ENCODE measurements around the gene ACTRT2.

ACTRT2 gene

DNA sequence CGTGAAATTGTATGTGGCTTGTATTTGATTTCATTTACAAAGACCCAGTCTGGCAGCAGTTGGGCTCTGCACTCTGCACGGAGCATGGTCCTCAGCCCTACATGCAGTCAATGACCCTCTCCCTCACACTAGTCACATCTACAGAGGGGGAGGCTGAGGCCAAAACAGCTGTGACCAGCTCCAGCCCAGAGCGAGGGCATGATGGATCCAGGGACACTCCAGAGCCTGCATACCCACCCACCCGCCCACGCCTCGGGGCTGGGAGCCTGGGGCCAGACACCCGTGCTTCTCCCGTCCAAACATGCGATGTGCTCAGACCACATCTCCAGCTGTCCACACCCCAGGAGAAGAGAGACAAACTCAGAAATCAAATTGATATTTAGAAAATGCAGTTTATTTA, 33.8 kb downstream of the ACTRT2 start:
- no peak for DNase-seq (ENCODE audit: low read depth)

DNA sequence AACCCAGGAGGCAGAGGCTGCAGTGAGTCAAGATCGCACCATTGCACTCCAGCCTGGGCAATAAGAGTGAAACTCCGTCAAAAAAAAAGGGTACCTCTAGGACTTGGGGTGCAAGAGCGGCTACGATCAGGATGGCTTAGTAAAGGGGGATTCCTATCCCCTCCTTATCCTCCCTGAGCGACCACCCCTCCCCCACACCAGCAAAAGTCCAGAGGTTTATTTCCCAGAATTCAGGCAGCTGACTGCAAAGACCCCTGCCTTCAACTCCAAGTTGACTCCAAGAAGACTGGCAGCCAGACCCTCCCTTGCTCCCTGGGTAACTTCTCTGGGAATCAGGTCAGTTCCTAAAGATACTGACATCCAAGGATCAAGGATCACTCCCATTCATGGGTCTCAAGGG, 35.4 kb downstream of the ACTRT2 start:
- DNase-seq (ENCODE audit: low read depth) = no peak

DNA sequence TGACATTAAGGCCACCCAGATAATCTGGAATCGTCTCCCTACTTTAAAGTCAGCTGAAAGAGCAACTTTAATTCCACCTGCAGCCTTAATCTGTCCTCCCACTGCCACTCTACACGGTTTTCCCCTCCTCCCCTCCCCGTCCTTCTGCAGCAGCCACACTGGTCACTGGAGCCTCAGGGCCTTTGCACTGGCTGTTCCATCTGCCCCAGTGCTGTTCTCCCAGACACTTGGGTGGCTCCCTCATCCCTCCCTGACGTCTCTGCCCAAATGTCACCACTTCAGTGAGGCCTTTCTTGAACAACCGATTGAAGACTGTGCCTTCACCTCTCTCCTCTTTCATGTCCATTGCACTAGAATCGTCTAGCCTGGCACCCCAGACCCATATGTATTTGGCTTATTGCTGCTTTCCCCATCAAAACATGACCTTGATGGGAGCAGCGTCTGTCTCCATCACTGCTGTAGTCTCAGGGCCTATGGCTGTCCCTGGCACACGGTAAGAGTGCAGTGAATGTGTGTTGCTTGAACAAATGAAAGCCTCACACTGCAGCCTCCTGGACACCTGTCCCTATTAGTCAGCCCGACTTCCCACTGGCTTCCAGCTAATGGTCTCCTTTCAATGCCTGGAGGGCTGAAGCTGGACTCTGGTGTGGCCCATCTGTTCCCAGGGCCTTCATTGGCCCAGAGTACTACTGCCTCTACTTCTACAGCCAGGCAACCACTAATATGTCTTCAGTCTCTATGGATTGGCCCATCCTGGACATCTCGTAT, 37.2 kb downstream of the ACTRT2 start:
- no peak for DNase-seq (ENCODE audit: low read depth)

DNA sequence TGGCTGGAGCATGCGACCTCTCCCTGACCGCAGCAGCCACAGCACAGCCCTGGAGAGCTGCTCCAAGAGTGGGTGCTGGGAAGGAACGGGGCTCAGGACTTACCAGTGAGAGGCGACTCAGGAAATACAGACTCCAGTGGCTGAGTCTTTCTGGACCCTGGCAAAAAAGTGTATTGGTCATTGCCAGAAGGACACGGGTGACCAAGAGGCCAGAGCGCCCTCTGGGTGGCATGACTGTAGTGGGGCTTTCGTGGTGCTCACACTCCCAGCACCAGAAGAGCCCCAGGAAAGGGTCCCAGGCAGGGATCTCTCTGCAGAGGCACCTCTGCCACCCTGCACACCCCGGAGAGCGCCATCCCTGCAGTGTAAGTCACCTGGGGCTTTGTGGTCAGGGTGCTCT, 38.9 kb downstream of the ACTRT2 start:
- DNase-seq (ENCODE audit: low read depth) = no peak

DNA sequence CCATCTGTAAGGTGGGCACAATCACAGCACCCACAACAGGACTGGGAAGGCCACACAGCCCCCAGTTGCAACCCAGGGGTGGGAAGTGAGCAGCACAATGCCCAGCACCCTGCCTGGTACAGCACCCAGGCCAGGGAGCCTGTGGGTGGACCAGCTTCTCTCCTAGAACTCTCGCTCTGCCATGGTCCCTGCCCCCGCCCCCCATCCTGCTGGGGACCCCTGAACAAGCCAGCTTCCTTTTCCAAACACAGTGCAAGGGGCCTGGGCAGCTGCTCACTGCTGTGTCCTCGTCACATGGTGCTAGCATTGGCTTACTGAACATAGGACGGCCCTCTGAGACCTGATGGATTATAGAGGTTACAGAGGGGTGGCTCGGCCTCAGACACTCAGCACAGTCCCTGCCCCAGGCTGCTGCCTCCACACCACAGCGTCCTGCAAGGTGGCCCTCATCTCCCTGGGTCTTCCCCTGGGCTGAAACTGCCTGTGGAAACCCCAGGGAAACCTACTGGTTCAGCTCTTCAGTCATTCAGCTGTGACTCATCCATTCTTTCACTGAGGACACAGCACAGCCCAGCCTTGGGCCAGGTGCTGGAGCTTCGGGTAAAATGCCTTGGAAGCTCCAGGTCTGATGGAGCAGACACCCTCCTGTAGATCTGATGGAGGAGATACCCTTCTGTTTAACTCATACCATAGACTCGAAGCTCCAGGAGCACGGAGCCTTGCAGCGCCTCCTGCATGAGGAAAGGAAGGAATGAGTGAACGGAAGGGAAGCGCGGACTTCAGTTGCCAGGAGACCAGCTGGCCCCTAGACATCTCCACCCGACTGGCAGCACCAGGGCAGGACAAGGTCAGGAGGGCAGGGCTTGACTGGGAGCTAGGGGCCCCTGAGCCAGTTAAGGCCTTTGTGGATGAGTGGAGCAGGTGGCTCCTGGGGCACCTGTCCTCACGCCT, 39.6 kb downstream of the ACTRT2 start:
- DNase-seq (ENCODE audit: low read depth) = no peak

DNA sequence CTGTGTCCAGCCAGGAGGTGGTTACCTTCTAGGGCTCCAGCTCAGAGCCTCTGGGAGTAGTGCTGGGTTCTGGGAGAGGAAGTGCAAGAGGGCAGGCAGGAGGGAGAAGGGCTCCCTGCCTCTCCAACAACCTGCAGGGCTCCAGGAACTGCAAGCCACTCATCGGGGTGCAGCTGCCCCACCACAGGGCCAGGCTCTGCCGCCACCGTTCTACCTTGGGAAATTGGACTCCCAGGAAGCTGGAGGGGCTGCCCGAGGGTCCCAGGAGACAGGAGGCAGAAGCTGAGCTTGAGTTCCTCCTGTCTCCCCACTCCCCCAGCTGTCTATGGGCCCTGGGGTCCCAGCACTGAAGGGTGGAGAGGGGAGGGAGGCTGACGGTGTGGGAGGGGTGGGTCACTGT, 40.3 kb downstream of the ACTRT2 start:
- DNase-seq (ENCODE audit: low read depth) = no peak

DNA sequence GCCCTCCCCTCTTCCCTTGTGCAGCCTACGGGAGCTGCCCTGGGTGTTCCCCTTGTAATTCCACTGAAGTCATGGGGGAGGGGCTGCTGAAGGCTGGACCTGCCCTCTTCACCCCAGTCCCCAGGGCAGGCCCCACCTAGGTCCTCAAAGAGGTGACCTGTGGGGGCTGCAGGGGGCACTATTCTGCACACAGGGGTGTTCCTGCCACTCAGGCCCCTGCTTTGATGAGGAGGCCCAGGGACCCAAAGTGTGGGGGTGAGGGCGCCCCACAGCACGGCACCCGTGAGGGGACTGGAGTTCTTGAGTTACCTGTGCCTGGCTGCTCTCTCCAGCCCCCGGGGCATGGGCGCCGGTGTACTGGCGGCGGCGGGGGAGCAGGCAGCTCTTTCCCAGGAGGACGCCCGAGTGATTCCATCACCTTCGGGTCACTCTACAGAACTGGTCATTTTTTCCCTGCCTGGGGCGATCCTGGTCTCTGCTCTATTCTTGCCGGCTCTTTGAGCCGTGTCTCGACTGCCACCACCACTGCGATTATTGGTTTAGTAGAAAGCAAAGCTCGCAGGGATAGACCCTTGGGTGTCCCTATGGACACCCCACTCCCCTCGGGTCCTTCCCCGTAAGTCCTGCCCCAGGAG, 40.8 kb downstream of the ACTRT2 start:
- no peak for DNase-seq (ENCODE audit: low read depth)

DNA sequence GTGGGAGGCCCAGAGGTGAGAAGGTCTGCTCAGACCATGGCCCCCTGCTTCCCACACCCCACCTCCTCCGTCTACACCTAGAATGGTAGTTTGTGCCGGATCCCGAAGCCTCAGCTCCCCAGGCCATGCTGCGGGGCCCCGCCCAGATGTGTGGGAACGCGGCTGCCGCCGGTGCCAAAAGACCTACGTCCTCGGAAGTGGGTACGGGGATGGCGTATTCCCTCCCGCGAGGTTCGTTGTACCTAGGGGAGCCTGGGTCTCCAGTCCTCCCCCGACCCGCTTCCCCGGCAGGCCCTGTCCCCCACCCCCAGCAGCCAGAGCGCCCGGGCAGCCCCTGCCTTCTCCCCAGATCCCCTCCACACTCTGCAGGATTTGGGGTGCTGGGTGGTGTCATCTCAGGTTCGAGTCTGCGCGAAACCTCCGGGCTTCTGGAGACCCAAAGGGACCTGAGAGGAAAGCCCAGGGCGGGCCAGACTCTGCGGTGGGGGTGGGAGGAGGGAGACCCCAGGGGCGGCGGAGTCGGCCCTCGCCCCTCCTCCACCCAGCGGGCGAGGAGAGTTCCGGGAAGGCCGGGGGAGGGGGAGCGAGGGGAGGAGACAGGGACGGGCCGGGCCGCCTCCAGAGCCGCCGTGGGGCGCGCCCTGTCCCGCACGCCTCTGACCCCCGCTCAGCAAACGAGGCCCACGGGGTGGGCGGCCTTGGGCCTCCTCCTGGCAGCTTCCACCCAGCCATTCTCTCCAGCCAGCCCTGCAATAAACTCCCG, 41.5 kb downstream of the ACTRT2 start:
- no peak for DNase-seq (ENCODE audit: low read depth)

DNA sequence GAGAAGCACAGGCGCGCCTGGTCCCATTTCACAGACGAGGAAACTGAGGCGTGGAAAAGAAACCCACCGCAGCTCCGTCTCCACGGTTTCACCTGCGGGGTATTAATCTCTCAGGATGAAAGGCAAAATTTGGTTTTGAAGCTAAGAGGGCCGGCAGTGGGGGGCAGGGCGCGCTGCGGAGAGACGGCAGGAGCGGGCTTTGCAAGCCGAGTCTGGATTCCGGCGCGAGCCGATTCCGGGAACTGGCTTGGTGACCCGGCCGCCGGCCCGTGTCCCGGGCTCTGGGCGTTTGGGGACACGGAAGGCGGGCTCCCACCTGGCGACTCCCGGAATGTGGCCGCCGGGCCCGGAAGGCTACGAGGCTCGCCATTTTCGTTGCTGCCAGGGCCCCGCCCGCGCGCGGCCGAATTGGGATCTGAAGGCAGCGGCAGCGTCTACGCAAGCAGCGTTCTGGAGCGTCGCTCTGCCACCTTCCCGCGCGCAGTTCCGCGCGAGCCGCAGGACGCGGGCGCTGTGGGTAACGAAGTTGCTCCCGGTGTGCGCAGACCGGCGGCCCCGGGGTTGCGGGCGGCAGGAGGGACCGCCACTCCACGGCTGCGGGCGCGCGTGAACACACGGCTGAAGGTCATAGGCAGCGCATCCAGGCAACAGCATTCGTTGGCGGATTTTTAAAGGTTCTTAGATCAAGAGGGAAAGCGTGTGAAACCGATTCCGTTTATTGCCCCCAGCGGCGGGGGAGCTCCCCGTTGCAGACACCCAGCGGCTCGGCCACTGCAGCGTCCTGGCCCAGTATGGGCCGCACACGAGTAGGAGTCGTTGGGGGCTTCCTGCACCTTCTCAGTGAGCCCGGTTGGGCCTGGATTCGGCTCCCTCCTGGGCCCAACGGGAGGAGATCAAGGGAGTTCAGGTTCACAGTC, 42.4 kb downstream of the ACTRT2 start:
- no peak for DNase-seq (ENCODE audit: low read depth)

DNA sequence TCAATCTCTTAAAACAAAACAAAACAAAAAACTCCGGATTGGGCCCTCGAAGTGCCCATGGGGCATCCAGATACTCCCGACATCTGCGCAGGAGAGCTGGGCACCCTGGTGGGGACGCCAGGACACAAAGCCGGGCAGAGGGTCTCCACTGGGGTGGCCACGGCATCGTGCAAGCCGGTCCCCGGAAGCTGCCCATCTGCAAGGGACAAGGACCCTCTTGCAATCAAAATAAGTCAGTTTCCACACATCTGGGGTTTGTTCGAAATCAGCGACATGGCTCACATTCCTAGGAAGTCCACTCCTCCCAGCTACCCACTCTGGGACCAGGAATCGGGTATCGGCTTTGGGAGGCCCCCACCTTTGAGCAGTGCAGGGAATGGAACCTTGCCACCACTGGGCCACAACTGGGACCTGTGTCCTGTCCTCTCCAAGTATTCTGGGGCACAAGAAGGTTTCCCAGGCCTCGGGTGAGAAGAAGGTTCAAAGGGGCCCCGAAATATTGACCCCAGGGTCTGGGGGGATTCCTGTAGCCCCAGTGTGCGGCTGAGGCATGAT, 43.1 kb downstream of the ACTRT2 start:
- no peak for DNase-seq (ENCODE audit: low read depth)

DNA sequence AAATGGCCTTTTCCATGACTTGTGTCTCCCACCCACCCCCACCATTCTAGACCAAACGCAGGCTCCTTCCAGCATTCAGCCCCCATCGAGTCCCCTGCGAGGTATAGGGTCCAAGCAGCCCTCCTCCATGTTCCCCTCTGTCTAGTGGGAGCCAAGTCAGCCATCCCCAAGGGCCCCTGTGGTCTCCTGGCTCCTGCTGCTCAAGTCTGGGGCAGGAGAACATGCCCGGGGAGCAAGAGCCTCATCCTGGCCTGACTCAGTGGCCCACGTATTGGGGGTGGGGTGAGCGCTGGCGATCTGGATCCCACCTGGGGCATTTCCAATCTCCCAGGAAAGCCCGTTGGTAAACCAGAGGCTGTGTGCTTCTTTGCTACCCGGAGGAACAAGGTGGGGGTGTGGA, 43.6 kb downstream of the ACTRT2 start:
- no peak for DNase-seq (ENCODE audit: low read depth)

DNA sequence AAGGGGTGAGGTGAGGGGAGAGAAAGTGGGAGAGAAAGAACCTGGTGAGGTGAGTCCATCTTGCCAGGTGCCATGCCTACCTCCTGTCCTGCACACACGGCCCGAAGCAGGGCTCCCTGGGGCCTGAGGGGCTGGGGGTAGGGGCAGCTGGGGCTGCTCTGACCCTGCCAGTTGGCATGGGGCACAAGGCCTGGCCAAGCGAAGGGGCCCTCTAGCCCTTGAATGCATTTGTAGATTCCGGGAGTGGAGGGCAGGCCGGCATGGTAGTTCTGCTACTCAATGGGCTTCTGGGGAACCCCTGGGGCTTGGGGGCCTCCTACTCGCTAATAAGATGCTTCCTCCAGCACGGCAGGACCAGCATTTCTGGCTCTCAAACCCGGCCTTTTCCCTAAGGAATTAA, 44.1 kb downstream of the ACTRT2 start:
- no peak for DNase-seq (ENCODE audit: low read depth)

DNA sequence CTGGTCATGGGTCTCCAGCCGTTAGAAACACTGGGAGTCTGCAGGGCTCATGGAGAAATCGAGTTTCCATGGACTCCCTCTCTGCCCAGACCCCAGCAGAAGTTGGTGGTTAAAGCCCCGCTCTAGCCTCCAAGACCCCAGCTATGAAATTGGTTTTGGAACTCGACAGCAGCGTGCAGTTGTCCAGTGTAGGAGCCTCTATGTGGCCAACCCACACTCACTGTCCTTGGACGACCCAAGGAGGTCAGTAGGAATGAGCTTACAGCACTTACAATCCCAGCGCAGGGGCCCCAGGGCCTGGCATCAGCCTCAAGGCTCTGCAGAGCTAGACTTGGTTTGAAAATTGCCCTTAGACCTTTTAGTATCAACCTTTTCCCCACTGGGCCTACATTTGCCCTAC, 44.5 kb downstream of the ACTRT2 start:
- DNase-seq (ENCODE audit: low read depth) = no peak

DNA sequence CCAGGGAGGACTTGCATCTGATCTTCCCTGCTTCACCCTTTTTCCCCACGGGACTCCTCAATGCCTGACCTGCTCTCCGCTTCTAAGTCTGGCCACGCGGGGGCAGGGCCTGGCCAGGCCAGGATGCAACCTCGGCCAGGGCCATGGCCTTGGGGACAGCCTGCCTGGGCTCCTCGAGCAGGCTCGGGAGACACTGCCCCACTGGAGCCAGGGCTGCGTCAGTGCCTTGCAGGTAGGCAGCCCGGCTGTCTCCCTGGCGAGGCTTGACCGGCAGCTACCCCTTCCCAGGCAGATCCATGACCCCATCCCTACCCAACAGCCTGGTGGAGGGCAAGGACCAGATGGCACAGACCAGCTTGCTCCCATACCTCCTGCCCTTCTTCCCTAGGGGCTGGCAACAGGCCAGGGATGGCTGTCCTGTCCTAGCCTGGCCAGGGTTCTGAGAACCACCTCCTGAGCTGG, 45.0 kb downstream of the ACTRT2 start:
- DNase-seq (ENCODE audit: low read depth) = no peak

DNA sequence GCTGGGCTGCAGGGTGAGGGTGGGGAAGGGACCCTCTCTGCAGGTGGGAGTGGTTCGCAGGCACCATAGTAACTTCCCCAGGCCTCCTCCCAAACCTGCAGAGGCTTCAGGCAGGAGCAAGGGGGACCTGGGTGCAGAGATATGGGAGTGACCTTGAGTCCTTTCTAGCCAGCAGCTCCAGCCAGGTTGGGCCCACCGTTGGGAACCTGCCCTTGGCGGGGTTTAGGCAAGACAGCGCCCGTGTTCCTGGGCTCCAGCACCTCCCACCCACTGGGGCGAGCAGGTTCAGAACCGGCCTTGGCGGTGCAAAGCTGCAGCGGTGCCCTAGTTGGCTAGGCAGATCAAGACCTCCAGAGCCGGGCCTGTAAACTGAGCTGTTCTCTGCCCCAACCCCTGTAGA, 45.6 kb downstream of the ACTRT2 start:
- no peak for DNase-seq (ENCODE audit: low read depth)

DNA sequence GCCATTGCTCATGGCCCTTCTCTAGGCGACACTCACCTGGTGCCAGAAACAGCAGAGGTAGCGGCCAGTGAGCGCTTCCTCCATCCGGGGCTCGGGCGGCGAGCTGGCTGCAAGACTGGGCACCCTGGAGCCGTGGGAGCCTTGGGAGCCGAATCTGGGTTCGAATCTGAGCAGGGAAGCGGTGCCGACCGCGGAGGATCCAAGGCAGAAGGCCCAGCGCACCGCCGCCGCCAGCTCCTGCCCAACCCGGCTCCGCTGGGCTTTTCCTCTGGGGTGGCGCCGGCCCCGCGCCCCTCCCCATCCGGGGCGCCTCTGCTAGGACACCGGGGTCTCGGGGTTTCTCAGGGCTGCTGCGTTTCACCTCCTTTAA, 46.0 kb downstream of the ACTRT2 start:
- DNase-seq (ENCODE audit: low read depth) = no peak

DNA sequence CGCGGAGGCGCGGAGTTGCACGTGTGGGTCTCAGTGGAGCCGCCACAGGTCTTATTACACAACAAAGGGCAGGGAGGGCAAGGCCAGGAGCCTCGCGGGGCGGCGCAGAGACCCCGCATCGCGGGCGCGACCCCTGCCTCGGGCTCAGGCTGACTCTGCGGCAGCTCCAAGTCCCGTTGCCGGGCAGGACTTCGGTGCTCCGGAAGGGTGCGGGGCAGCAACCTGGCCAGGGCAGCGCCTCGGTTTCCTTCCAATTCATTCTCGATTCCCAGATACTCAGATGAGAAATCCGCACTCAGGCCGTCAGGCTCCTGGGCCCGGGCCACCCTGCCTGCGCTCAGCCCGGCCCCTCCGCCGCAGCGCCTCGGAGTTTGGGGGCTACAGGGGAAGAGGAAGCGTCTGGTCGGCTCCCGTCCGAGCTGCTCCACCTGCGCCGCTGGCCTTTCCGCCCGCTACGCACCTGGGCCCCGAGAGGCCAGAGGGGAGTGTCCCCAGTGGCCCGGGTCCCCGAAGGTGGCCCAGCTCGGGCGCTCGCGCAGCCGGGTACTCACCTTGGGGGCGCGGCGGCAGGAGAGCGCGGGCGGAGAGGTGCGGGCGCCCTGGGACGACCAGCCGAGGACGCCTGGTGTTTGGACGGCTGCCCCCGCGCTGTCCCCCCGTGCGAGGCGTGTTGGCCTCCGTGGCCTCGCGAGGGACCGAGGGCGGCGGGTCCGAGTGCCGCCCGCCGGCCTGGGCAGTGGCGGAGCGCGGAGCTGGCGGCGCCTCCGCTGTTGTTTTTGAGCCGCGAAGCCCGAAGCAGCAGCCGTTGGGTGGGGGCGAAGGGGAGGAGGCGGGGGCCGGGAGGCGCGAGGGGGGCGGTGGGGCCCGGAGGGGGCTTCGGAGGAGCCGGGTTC, 46.6 kb downstream of the ACTRT2 start:
- DNase-seq (ENCODE audit: low read depth) = no peak

DNA sequence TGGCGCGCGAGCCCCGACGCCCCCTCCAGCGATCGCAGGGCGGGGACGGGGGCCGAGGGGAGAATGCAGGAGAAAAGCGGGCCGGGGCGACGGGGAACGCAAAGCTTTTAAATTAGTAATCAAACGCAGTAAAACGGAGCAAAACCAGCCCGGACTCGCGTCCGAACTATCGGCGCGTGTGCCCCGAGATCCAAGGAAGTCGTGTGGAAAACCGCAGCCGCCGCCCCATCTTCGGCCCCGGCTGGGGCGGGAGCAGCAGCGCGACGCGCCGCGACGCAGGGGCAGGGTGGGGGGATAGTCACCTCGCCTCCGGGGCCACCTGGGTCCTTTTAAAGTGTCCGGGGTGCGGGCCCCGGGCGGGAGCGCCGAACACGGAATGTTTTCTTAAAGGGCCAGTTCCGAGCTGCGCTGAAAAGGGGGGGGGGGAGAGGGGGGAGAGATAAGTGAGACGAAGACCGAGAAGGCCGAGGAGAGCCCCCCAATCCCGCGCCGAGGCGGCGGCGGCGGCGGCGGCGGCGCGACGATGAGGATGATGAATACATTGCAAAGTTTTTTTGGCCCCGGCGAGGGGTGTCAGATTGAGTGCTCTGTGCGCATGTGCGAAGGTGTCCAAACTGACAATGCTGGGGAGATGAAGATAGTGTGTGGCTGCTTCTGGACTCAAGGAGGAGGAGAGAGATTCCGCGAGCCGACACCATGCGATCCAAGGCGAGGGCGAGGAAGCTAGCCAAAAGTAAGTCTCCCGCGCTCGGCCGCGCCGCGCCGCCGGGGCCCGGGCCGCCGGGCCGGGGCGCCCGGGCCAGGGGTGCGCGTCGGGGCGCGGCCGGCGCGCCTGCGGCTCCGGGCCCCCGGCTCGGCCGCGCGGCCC, 47.5 kb downstream of the ACTRT2 start, which contains the start of gene PRDM16:
Gene PRDM16 (plus strand): TSS at position 640 of the 868 bp plus-strand sequence. CDS start 57 bp downstream, at position 697.
- no peak for DNase-seq (ENCODE audit: low read depth)
